Right lobe of liver (tissue), 6 donors: ENCODE measurements around the gene TMPRSS7. TPM values are rescaled to one million over a fixed set of nuclear protein-coding genes. Genes with fewer than 3 reads are reported as not detected.

Experiments used
- ATAC-seq, 4 donors: fragments of 200-7000 bp; cut with Tn5 transposase; one replicate each; pipeline ENCODE4 v1.9.1; 2020; ENCODE audit warnings: mild to moderate bottlenecking in 4 of 4, moderate library complexity in 4 of 4
- DNase-seq, 3 donors: peaks; one replicate each; pipeline ENCODE4 v3.0.0-alpha.2; 2020
- H3K27ac ChIP-seq, 3 donors: fragments of 200-600 bp; one replicate each; pipeline ENCODE4 v1.8.0; 2022
- H3K27me3 ChIP-seq, 2 donors: fragments of 200-600 bp; one replicate each; pipeline ENCODE4 v1.8.0; 2022
- H3K36me3 ChIP-seq, 4 donors: fragments of 200-600 bp; sonication (generic) in 1 of 4; one replicate each; pipeline versions ENCODE4 v1.5.1 to v1.8.0; 2017 to 2022; ENCODE audit warnings: control low read depth in 1 of 4
- H3K4me1 ChIP-seq, 4 donors: fragments of 200-600 bp; sonication (generic) in 1 of 4; one replicate each; pipeline versions ENCODE4 v1.5.1 to v1.8.0; 2017 to 2022; ENCODE audit warnings: control low read depth in 1 of 4
- H3K4me3 ChIP-seq, 3 donors: fragments of 200-600 bp; one replicate each; pipeline ENCODE4 v1.8.0; 2022
- H3K9me3 ChIP-seq, 4 donors: fragments of 200-600 bp; sonication (generic) in 1 of 4; one replicate each; pipeline versions ENCODE4 v1.5.1 to v1.8.0; 2017 to 2022; ENCODE audit warnings: control low read depth in 1 of 4
- POLR2A ChIP-seq: fragments of 450-650 bp; IDR thresholded peaks from one replicate; pipeline ENCODE4 v1.6.1; 2017; ENCODE audit warnings: antibody characterized with exemption, mild to moderate bottlenecking
- WGBS: methylation state at CpG from one replicate; pipeline ENCODE4 v1.1.6; 2018; ENCODE audit warnings: low coverage, low lambda C conversion rate; ENCODE audit not compliant: insufficient coverage; ENCODE audit errors: missing lambda C conversion rate; 5-methylcytosine and 5-hydroxymethylcytosine counted together
- intact Hi-C, 2 donors: fragments of 100-400 bp; cut with DNase I; formaldehyde crosslinking; loops; one replicate each; pipeline versions ENCODE4 v1.11.2 to v1.14.1; 2022
- total RNA-seq, 6 experiments: library from RNA; depleted of rRNA in 2 of 6; stranded (reverse); fragments of >200 nt in 2 of 6; fragmentation: NEBNext Ultra II Directional in 3 of 6; extraction: Animal tissue kit (Norgen Biotek cat#: 25700) in 3 of 6; gene quantifications; one replicate each; pipeline versions ENCODE4 v1.1.0 to v1.2.4, GENCODE V29; 2016 to 2023
- TF ChIP-seq, protein P1 (sequence below), 4 donors: fragments of 200-600 bp in 3 of 4; fragments of 450-650 bp in 1 of 4; IDR thresholded peaks; one replicate each; pipeline versions ENCODE4 v1.5.1 to v1.8.0; 2016 to 2022; ENCODE audit warnings: antibody characterized with exemption in 4 of 4, mild to moderate bottlenecking in 2 of 4
- donor health status: DM: no; HTN: yes; CAD: no.
- donor health status: DM: no; HTN: no; CAD: no.
- donor health status: DM: no; HTN: no; CAD: no.
- donor health status: DM: no; HTN: yes; CAD: no.
- donor health status: DM: no; HTN: yes; CAD: no.

Gene TMPRSS7
- total RNA-seq, 6 experiments from 2014 or later = not detected

DNA sequence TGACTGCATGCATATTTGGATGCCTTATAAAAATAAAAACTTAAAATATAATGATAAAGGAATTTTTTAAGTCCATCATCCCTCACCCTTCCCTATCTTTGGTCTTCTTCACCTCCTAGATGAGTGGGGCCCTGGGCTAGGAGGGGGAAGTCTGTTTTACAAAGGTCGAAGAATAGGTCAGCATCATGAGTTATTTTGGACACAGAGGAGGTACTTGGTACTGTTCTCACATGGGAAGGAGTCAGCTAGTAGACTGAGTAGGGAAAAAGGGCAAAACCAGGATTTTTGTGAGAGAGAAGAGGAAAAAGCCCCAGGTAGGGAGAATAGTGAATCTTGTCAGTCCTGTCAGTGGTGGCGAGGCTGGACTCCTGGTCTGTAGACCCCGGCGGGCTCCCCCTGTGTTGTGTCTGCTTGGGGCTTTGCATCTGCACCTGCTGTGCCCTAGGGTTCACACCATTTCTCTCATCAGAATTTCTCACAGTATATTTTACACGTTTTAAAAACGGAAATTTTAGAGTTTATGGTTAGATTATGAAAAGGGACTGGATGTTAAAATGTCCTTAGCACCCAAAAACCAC is 81.4 kb downstream of the TMPRSS7 start:
- ATAC-seq = no peak

DNA sequence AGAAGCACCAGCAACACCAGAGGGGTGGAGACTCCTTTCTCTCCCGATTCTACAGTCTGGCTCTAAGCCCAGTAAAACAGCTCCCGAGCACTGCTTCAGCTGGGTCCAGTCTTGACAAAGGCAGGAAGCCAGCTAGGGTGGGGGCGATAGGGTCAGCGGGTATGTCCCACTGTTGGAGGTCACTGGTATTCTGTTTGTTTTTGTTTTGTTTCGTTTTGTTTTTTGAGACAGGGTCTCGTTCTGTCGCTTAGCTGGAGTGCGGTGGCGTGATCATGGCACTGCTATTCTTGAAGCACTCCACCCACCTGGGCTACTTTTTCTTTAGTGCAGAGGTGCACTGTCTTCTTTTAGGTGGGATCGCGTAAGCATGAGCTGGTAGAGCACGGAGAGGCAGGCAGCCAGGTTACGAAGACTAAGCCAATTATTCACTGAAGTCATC is 82.2 kb downstream of the TMPRSS7 start:
- peaks cover 0 to 5% (median 0%) of the 10 kb centered on the region in 4 donors for H3K4me1 ChIP-seq
- H3K9me3 ChIP-seq = peaks cover 0 to 4% (median 0%) of the 10 kb centered on the region in 4 donors
- DNase-seq = no peak
- TF ChIP-seq, protein P1, sequence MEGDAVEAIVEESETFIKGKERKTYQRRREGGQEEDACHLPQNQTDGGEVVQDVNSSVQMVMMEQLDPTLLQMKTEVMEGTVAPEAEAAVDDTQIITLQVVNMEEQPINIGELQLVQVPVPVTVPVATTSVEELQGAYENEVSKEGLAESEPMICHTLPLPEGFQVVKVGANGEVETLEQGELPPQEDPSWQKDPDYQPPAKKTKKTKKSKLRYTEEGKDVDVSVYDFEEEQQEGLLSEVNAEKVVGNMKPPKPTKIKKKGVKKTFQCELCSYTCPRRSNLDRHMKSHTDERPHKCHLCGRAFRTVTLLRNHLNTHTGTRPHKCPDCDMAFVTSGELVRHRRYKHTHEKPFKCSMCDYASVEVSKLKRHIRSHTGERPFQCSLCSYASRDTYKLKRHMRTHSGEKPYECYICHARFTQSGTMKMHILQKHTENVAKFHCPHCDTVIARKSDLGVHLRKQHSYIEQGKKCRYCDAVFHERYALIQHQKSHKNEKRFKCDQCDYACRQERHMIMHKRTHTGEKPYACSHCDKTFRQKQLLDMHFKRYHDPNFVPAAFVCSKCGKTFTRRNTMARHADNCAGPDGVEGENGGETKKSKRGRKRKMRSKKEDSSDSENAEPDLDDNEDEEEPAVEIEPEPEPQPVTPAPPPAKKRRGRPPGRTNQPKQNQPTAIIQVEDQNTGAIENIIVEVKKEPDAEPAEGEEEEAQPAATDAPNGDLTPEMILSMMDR (IDR thresholded peaks at IDR 0.05) = no peak
- no peak for TF ChIP-seq POLR2A
- intact Hi-C loops = no loop called here
- 59% methylated on average over 13 of the region's 13 CpGs for WGBS
- peak in 3 of 4 donors; percentile 23 to 45 (median 31) for ATAC-seq
- no peak overlapping the region for H3K27ac ChIP-seq
- H3K36me3 ChIP-seq = no peaks in the 10 kb centered on the region
- H3K27me3 ChIP-seq = no peaks in the 10 kb centered on the region
- H3K4me3 ChIP-seq = no peak overlapping the region

More for the DNA sequence above, 81.4 kb downstream of the TMPRSS7 start:
- TF ChIP-seq, protein P1 (IDR thresholded peaks at IDR 0.05) = no peak
- no peak for TF ChIP-seq POLR2A
- Histone ChIP-seq H3K36me3 (no peaks in the 10 kb centered on the region), H3K27me3 (no peaks in the 10 kb centered on the region), H3K9me3 (peaks cover 0 to 4% (median 0%) of the 10 kb centered on the region in 4 donors), H3K4me3 (no peak overlapping the region), H3K27ac (no peak overlapping the region), H3K4me1 (peaks cover 0 to 5% (median 0%) of the 10 kb centered on the region in 4 donors)
- 49% methylated on average over 6 of the region's 6 CpGs for WGBS
- intact Hi-C loops = no loop called here
- DNase-seq = no peak

DNA sequence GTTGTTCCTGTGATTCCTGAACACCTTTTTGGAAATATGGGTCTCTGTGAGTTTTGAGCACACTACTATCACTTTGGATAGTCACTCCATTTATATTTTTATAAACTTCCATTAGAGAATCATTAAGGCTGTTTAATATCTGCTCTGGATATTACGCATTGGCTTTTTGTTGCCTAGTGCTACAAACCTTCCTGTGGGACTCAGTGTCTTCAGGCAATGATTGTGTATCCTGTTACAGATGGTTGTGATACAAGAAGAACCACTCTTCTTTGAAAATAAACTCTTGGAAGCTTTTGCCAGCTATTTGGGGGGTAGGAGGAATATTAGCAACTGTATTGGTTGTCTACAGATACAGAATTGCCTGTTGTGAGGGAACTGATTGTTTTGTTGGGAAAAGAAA is 82.9 kb downstream of the TMPRSS7 start:
- intact Hi-C loops = no loop called here
- ATAC-seq = no peak

DNA sequence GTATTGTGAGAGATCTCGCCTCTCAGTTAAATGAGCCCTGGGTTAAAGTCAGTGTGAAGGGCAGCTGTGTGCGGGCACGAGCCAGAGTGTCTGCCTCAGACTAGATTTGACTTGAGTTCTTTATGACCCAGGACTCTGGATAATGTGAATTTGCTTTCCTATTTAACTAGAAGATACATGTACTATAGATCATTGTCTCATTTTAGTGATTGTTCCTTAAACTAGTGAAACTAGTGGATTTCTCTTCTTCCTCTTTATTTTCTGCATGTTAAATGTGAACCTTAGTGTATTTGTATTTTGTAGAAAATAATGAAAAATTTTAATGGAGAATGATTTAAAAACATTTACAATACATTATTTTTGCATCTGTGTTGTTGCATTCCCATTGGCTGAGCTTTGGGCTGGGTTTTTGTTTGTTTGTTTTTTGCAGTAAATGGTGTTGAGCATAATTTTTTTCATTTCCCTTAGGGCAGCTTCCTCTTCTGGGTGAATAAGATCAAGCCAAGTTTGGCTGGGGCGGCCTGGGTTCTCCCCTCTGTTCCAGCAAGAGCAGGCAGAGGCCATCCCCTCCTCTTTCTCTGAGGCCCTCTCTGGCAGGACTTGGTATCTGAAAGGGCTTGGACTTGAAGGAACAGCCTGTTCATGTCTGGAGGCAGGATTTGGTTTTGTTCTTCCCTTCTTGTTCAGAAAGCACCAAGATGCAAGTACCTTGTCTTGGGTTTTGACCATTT is 83.5 kb downstream of the TMPRSS7 start:
- intact Hi-C loops = no loop called here
- TF ChIP-seq, protein P1 (IDR thresholded peaks at IDR 0.05) = peak in 1 of 4 donors; percentile 2
- no peak for TF ChIP-seq POLR2A
- H3K4me1 ChIP-seq = peaks cover 0 to 10% (median 0%) of the 10 kb centered on the region in 4 donors
- 68% methylated on average over 4 of the region's 4 CpGs for WGBS
- H3K27me3 ChIP-seq = no peaks in the 10 kb centered on the region
- DNase-seq = peak in 1 of 3 donors; percentile 25
- H3K9me3 ChIP-seq = peaks cover 0 to 4% (median 0%) of the 10 kb centered on the region in 4 donors
- H3K4me3 ChIP-seq = no peak overlapping the region
- no peak overlapping the region for H3K27ac ChIP-seq
- peak; percentile 40 to 76 (median 61) for ATAC-seq
- H3K36me3 ChIP-seq = no peaks in the 10 kb centered on the region

More for the DNA sequence above, 82.9 kb downstream of the TMPRSS7 start:
- Histone ChIP-seq H3K9me3 (peaks cover 0 to 4% (median 0%) of the 10 kb centered on the region in 4 donors), H3K27me3 (no peaks in the 10 kb centered on the region), H3K27ac (no peak overlapping the region), H3K36me3 (no peaks in the 10 kb centered on the region), H3K4me1 (peaks cover 0 to 7% (median 0%) of the 10 kb centered on the region in 4 donors), H3K4me3 (no peak overlapping the region)
- WGBS = 80% methylated on average over 1 of the region's 1 CpG
- no peak for DNase-seq
- TF ChIP-seq, protein P1 (IDR thresholded peaks at IDR 0.05) = no peak
